Dermis blood vessel endothelial cell (primary cell): ENCODE measurements around the gene TEK. TPM values are rescaled to one million over a fixed set of nuclear protein-coding genes. Genes with fewer than 3 reads are reported as not detected.
"Not testable (repeated sequence)": the region's sequence is repeated elsewhere in the genome, so short reads cannot be mapped to it uniquely, and the experiment has no call there.

ENCODE experiments used
- DNase-seq: peaks from one replicate; pipeline ENCODE4 v3.0.0; 2010
- total RNA-seq: library from RNA; depleted of rRNA; stranded (reverse); fragments of >200 nt; gene quantifications from 2 replicates; pipeline ENCODE4 v1.2.3, GENCODE V29; 2014

The TEK gene
- 119 and 159 TPM in 2 replicates for total RNA-seq

GRCh38 chr9:27108981-27109541, at the start of gene TEK:
Gene TEK, plus strand, starts transcription at chr9:27109225. Its CDS starts 366 bp downstream, at chr9:27109591.
- peak; percentile 58 for DNase-seq

GRCh38 chr9:27059412-27059811, 49.6 kb upstream of the TEK start:
- DNase-seq = peak; percentile 75

DNA sequence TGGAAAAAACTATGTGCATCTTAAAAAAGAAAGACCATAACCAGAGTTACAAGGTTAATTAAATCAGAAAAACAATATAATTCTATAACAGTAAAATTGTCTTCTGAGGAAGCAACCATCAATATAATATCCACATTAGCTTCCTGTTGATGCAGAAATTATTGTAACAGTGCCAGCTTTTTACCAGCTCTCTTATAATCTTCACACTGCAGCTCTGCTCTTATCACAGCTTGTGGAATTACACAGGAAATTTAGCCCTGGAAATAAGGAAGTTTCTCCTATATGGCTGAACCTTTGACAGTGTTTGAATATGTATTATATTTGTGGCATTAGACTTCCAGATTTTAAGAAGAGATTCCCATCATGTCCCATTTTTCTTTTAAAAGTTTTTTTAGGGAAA, 49.1 kb upstream of the TEK start:
- DNase-seq = peak; percentile 89

DNA sequence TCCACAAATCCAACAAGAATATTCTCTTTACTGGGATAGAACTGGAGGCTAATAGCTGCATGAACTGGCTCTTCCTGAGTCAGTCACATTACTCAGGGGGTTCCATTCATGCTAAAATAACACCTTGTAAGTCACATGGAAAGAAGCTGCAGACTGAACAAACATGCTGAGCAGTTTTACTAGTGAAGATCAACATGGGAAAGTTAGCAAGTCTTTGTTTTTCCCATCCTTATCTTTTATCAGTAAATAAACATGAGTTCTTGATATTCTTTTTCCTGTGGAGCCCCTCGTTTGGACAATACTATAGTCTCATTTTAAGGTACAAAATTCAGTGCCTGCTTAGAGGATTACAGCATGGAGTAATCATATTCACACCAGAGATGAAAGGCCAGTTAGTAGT, 43.7 kb upstream of the TEK start:
- DNase-seq = peak; percentile 66

- no peak for DNase-seq
Observed at GRCh38 chr9:27073841-27074728, 34.9 kb upstream of the TEK start.

GRCh38 chr9:27078685-27079084, 30.3 kb upstream of the TEK start:
- DNase-seq = peak; percentile 76

- DNase-seq = no peak
Observed at GRCh38 chr9:27085456-27085855, 23.6 kb upstream of the TEK start.

DNA sequence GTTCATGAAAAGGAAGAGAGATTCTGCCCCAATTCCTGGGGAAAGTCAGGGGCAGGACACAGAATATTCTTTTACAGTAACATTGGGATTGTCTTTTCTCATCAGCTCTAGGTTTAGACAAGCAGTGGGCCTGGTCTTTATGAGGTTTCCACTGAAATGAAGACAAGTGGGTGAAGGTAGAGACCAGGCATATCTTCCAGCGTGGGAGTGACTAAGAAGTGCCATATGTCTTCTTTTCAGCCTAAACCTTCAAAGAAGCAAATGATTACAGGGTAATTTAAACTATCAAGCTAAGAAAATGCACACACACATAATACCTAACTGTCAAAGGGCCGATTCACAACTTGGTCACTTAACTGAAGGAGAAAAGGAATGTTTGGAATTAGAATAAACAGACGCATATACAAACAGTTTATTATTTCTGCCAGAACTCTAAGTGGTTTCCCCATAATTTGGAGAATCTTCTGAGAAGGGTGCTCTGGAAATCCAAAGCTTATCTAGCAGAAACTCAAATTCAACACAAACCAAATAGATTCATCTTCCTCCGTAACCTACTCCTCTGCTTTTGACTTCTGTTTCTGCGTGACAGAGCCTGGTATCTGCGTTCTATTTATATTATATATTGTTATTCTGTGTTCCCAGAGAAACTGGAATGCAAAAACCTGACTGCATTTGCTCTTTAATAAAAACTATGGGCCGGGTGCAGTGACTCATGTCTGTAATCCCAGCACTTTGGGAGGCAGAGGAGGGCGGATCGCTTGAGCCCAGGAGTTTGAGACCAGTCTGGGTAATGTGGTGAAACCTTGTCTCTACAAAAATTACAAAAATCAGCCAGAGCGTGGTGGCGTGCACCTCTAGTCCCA, 22.0 kb upstream of the TEK start:
- no peak for DNase-seq

GRCh38 chr9:27088981-27089380, 20.0 kb upstream of the TEK start:
- DNase-seq = no peak

DNA sequence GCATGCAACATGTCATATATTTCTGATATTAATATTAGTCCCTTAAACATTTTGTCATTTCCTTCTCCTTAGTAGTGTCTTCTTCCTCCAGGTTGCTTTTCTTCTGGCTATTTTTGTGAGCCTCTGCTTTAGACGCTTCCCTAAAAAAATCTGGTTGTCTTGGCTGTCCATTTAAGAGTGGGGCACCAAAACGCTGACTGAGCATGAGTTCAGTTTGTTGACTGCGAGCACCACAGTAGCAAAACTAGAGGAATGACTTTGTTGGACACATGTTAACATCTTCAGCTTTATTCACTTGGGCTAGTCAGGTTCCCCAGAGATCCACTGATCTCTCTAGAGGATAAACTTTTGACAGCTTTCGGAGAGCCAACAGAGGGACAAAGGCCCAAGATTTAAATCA, 19.3 kb upstream of the TEK start:
- DNase-seq = no peak

DNA sequence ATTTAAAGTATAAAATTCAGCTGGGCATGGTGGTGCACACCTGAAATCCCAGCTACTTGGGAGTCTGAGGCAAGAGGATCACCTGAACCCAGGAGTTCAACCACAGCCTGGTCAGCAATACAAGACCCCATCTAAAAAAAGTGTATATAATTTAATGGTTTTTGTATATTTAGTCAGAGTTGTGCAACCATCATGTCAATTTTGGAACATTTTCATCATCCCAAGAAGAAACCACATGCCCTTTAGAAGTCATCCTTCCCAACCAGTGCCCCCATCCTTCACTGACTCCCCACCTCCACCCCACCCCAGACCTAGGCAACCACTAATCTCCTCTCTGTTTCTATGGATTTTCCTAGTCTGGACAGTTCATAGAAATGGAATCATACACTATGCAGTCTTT, 18.8 kb upstream of the TEK start:
- DNase-seq = no peak

DNA sequence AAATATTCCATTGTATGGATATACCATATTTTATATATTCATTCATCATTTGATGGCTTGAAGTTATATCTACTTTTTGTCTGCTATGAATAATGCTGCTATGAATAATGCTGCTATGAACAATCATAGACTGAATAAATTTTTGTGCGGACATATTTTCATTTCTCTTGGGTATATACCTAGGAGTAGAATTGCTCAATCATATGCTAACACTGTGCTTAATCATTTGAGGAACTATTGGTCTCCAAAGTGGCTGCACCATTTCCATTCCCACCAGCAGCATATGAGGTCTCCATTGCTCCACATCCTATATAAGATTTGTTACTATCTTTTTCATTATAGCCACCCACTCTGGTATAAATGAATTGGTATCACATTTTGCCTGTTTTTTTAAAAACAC, 18.3 kb upstream of the TEK start:
- no peak for DNase-seq

GRCh38 chr9:27092496-27092895, 16.5 kb upstream of the TEK start:
- not testable (repeated sequence) for DNase-seq

DNA sequence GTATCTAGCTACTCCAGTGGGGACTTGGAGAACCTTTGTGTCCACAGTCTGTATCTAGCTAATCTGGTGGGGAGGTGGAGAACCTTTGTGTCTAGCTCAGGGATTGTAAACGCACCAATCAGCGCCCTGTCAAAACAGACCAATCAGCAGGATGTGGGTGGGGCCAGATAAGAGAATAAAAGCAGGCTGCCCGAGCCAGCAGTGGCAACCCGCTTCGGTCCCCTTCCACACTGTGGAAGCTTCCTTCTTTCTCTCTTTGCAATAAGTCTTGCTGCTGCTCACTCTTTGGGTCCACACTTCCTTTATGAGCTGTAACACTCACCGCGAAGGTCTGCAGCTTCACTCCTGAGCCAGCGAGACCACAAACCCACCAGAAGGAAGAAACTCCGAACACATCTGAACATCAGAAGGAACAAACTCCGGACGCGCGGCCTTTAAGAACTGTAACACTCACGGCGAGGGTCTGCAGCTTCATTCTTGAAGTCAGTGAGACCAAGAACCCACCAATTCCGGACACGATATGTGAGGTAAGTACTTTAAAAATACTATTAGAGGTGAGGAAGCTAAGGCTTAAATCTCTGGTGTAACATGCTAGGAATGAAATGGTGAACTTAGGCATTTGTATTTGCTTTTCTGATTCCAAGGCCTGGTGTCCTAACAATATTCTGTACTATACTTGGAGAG, 15.5 kb upstream of the TEK start:
- DNase-seq = not testable (repeated sequence)

DNA sequence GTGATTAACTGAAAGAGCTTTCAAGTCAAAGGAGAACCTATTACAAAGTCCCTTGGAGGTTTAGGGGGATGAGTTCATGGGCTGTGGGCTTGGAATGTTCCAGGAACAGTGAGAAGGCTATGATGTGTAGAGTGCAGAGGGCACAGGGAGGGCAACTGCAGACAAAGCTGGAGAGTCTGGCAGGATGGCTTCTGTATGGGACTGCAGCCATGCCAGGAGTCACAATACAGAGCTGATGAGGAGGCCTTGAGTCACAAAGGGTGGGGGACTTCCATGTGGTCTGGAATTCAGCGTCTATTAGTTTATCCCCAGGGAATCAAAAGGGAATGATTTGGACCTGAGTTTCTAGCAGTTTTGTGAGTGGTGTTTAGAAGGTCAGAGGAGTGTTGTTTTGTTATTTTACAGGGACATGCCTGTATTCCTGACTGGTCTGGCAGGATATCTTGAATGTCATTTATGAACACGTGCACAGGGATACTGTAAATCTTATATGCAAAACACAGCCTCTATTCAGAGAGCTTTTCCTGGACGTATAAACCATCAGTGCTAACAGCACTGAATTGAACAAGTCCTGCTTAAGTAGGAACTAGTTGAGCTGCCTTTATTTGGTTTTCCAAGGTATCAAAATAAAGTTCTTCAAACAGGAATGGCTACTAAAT, 14.3 kb upstream of the TEK start:
- DNase-seq = peak; percentile 75

- no peak for DNase-seq
Observed at GRCh38 chr9:27107241-27107640, 1.8 kb upstream of the TEK start.

DNA sequence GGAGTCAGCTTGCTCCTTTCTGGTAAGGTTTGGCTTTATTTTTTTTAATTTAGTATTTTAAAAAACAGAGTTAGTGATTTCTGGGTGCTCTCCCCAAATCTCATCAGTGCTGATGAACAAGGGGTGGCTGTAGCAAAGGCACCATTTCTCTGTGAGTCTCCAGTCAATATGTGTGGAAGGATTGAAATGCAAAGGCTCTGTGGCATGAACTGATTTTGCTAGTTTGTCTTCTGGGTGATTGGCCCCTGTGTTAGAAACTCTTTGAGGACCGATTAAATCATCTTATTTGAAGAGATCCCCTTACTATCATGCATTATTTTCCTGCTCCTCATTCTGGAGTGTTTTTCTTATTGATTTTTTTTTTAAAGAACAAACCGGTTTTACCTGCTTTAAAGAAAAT, 596 bp downstream of the TEK start:
- DNase-seq = peak; percentile 46

GRCh38 chr9:27110181-27110580, 1.2 kb downstream of the TEK start:
- peak; percentile 57 for DNase-seq

DNA sequence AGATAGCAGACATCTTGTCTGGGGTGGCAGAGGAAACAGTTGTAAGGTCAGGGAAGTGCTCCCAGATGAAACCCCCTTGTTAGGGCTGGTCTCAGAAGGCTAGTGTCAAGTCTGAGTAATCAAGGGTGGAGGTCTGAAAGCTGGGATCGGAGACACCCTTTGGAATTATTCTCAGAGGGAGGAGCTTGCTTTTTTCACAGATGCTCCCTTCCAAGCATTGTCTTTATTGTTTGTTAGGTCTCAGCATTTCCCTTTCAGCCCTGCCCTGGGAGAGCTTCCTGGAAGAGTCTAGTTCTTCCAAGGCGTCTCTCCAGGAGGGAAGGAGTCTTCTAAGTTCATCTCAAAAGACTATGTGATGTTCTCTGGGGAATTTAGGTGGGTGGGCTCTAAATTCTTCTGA, 3.2 kb downstream of the TEK start:
- peak; percentile 41 for DNase-seq

GRCh38 chr9:27117489-27118135, 8.6 kb downstream of the TEK start:
- DNase-seq = peak; percentile 97

- DNase-seq = peak; percentile 72
Observed at GRCh38 chr9:27118916-27119315, 9.9 kb downstream of the TEK start.

GRCh38 chr9:27124151-27124550, 15.1 kb downstream of the TEK start:
- no peak for DNase-seq
